HG03521 (cell line): ENCODE data around the gene C1orf232.

Experiments used
- ATAC-seq: cut with Tn5 transposase; IDR thresholded peaks from one replicate; pipeline ENCODE4 v1.9.1; 2021; ENCODE audit warnings: mild to moderate bottlenecking, moderate library complexity; ENCODE audit not compliant: unreplicated experiment

C1orf232 gene

DNA sequence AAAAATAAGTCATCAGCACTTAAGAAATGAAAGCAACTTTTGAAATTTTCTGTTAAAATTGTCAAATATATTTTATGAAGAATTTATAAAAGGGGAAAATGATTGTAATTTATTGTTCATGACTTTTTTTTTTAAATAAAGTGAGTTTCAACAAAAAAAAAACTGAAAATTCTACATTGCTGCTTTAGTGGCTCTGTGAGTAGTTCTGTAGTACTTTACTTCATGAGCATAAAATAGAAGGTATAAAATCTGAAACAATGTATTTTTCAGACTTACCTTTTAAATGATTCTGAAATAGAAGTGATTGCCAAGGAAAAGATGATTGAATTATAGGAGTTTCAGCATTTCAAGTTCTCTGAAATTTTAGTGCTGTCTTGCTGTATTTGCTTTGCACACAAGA is 43.4 kb downstream of the C1orf232 start:
- ATAC-seq: no peak

DNA sequence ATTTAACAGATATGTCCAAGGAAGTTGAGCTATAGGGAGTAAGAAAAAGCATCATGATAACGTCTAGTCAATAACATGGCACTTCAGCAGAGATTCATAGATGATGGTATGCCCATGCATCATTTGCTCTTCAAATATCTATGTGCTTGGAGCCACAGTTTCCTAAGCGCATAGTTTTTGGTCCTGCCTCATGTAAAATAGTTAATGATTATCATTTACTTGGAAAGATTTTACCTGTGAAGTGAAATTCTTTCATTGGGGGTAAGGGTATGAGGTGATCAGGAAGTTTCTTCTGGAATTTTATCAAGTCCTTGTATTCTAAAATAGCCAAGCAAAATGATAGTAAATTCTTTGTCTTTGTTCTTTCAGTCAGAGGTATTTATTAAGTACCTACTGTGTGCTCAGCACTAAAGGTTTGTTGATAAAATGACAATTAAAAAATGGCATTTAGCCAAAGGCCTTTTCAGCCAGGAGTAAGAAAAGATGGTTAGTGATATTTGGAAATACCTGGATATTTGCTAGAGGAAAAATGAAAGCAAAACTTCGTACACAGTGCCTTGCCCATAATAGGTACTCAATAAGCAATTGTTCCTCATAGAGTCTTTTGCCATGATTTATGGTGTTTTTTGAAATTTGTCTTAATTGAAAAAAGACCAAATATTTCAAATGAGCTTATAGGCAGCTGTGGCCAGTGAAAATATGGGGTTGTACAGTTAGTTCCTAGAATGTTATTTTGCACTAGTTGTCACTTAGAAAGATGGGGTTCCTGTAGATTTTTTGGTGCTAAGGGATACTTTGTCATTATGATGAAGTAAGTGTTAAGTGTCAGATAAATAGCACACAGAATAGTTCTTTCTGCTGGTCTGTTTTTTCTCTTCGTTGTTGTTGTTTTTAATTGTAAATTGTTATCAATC is 44.1 kb downstream of the C1orf232 start:
- ATAC-seq: no peak

DNA sequence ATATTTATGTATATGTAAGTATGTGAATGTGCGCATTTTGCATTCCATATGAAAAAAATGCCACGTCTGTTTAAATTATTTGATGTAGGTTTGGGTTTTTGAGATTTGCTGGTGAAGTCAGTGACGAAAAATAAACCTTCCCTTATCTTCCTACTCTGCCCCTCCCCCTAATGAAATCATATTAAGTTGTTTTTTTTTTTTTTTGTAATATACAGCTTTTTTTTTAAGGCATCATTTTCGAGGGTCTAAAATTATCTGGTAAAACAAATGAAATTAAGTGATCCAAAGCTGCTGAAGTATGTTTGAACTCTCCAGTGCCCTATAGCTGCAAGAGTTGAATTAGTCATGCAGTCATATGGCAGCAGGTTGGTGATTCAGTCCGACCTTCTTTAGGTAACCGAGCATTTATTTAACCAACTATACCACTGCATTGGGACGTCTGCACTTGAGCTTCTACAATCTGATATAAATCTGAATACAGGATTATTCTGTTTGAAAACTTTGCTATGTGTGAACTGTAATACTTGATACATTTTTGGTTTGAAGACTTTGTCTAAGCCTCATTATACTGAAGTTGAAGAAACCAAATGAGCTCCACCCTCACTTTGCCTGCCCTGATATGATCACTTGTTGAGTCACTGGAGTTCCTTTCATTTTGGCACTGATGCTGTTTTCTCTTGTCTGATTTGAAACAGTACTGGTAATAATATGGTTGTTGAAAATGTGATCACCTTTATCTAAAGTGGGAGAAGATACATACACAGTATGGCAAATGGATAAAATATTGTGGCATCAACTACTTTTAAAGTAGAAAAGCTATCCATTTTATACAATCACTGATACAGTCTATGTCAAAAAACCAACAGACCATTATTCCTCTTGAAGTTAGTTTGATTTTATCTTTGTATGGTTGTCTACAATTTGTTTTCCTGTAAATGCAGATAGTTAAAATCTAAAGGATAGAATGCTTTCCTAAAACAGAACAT is 45.5 kb downstream of the C1orf232 start:
- no peak for ATAC-seq

DNA sequence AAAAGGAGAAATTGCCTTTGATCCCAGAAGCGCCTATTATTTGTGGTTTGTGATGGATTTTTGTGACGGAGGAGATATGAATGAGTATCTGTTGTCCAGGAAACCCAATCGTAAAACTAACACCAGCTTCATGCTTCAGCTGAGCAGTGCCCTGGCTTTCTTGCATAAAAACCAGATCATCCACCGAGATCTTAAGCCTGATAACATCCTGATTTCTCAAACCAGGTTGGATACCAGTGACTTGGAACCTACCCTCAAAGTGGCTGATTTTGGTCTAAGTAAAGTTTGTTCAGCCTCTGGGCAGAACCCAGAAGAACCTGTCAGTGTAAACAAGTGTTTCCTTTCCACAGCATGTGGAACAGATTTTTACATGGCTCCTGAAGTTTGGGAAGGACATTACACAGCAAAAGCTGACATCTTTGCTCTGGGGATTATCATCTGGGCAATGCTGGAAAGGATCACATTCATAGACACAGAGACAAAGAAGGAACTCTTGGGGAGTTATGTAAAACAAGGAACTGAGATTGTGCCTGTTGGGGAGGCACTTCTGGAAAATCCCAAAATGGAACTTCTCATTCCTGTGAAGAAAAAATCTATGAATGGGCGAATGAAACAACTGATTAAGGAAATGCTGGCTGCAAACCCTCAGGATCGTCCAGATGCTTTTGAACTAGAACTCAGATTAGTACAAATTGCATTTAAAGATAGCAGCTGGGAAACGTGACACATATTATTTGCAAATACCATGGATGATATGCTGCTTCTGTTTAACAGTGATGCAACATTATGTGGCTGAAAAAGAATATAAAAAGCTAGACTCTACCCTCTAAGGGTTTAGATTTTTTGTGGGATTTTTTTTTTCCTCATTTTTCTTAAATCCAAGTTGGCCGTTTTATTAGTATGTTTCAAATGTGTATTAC is 46.6 kb downstream of the C1orf232 start:
- no peak for ATAC-seq

DNA sequence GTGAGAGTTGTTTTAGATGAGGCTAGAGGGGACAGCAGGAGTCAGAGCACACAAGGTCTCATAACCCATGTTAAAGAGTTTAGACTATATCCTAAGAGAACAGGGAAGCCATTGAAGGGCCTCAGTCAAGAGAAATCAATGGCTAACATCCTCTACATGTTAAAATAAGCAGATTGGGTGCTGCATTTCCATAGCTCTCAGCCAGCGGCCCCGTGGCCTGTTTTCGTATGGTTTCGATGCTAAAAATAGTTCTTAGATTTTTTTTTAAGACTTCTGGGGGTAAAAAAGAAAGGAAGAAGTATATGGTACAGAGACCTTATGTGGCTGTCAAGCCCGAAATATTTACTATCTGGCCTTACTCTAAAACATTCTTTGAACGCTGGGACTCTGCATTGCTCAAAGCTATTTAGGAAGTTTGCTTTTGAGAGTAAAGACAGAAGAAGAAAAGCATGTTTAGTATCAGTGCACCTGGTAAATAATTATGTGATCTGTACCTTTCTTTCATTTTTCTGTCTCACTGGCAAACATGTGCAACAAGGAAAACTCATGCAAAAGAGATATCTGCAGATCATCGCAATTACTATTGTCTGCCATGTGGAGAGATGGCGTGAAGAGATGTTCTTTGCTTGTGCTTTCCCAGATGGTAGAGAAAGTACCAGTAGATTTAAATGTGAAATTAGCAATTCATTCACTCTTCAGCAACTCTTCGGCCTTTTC is 48.7 kb downstream of the C1orf232 start:
- ATAC-seq: no peak

DNA sequence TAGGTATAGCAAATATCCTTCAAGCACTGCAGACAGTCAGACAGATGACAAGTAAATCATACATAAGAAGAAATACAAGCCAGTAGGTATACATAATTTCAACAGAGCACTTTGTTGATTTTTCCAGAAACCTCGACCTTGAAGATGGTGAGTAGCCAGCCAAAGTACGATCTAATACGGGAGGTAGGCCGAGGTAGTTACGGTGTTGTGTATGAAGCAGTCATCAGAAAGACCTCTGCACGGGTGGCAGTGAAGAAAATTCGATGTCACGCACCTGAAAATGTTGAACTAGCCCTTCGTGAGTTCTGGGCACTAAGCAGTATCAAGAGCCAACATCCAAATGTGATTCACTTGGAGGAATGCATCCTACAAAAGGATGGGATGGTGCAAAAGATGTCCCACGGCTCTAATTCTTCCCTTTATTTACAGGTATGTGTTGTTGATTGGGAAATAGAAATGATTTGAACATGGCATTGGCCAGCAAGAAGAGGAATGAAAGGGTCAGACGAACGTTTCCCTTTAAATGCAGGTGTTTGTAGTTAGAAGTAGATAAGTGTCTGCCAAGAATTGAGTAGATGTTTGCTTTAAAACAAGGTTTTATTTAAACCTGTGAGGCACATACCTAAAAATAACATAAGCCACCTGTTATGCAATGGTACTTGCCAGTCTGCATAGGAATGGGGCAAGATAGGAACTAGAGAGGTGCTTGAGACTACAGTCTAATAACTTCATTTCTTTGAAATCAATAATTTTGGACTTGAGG is 54.4 kb downstream of the C1orf232 start:
- no peak for ATAC-seq
